Iris pigment epithelial cell (primary cell): Measurements from ENCODE around the gene ATP2B2.

Source experiments
- DNase-seq: peaks from one replicate; pipeline ENCODE4 v3.0.0-alpha.2; 2011; ENCODE audit warnings: low read depth

The ATP2B2 gene

GRCh38 chr3:10493202-10493589 is 12.2 kb downstream of the ATP2B2 start:
- DNase-seq, result no peak

GRCh38 chr3:10492364-10493201 is 12.8 kb downstream of the ATP2B2 start:
- no peak for DNase-seq

GRCh38 chr3:10489746-10490483 is 15.5 kb downstream of the ATP2B2 start:
- no peak for DNase-seq

GRCh38 chr3:10487988-10488633 is 17.3 kb downstream of the ATP2B2 start:
- DNase-seq, result no peak

GRCh38 chr3:10485806-10486205 is 19.6 kb downstream of the ATP2B2 start:
- DNase-seq, result no peak

GRCh38 chr3:10485380-10485779 is 20.0 kb downstream of the ATP2B2 start:
- no peak for DNase-seq

- DNase-seq, result no peak
Measured at GRCh38 chr3:10484709-10485108, 20.7 kb downstream of the ATP2B2 start.

- no peak for DNase-seq
Measured at GRCh38 chr3:10483686-10484345, 21.6 kb downstream of the ATP2B2 start.

GRCh38 chr3:10483364-10483675 is 22.1 kb downstream of the ATP2B2 start:
- DNase-seq, result no peak

- DNase-seq, result no peak
Measured at GRCh38 chr3:10482631-10483363, 22.6 kb downstream of the ATP2B2 start.

GRCh38 chr3:10480871-10481378 is 24.5 kb downstream of the ATP2B2 start:
- no peak for DNase-seq

- DNase-seq, result no peak
Measured at GRCh38 chr3:10479311-10479710, 26.1 kb downstream of the ATP2B2 start.

- DNase-seq, result no peak
Measured at GRCh38 chr3:10475983-10476382, 29.4 kb downstream of the ATP2B2 start.

- no peak for DNase-seq
Measured at GRCh38 chr3:10474847-10475246, 30.5 kb downstream of the ATP2B2 start.

- no peak for DNase-seq
Measured at GRCh38 chr3:10474275-10474646, 31.1 kb downstream of the ATP2B2 start.

GRCh38 chr3:10473581-10474274 is 31.7 kb downstream of the ATP2B2 start:
- no peak for DNase-seq

GRCh38 chr3:10472877-10473440 is 32.4 kb downstream of the ATP2B2 start:
- DNase-seq, result no peak

- peak; percentile 17 for DNase-seq
Measured at GRCh38 chr3:10471054-10471688, 34.2 kb downstream of the ATP2B2 start.

- DNase-seq, result no peak
Measured at GRCh38 chr3:10470120-10471053, 35.0 kb downstream of the ATP2B2 start.
